GM23248 (cell line): Measurements from ENCODE around the gene KLF6. TPM values are rescaled to one million over a fixed set of nuclear protein-coding genes. Genes with fewer than 3 reads are reported as not detected.

Experiments used
- DNase-seq: peaks from one replicate; pipeline ENCODE4 v3.0.0-alpha.2; 2015
- H2AFZ ChIP-seq: fragments of 200-600 bp; sonication (generic); 2 replicates; pipeline ENCODE4 v1.6.1; 2016; ENCODE audit warnings: antibody characterized with exemption
- H3F3A ChIP-seq: fragments of 200-600 bp; sonication (generic); 2 replicates; pipeline ENCODE4 v1.6.1; 2016; ENCODE audit warnings: mild to moderate bottlenecking, antibody characterized with exemption, mixed run types; ENCODE audit not compliant: insufficient read depth
- H3K27ac ChIP-seq: fragments of 200-600 bp; sonication (generic); 2 replicates; pipeline ENCODE4 v1.5.1; 2016; ENCODE audit warnings: mild to moderate bottlenecking
- H3K27me3 ChIP-seq: fragments of 200-600 bp; sonication (generic); replicated peaks from 2 replicates; pipeline ENCODE4 v1.6.1; 2016; ENCODE audit warnings: mild to moderate bottlenecking; ENCODE audit not compliant: insufficient read depth
- H3K36me3 ChIP-seq: fragments of 200-600 bp; sonication (generic); 2 replicates; pipeline ENCODE4 v1.6.1; 2016; ENCODE audit warnings: low read depth, mild to moderate bottlenecking
- H3K4me1 ChIP-seq: fragments of 200-600 bp; sonication (generic); 2 replicates; pipeline ENCODE4 v1.6.1; 2016; ENCODE audit warnings: mild to moderate bottlenecking; ENCODE audit not compliant: insufficient read depth
- H3K4me2 ChIP-seq: fragments of 200-600 bp; sonication (generic); one replicate; pipeline ENCODE4 v1.6.1; 2016; ENCODE audit warnings: mild to moderate bottlenecking; ENCODE audit not compliant: unreplicated experiment
- H3K4me3 ChIP-seq: fragments of 200-600 bp; sonication (generic); 2 replicates; pipeline ENCODE4 v1.5.1; 2016; ENCODE audit warnings: mild to moderate bottlenecking
- H3K79me2 ChIP-seq: fragments of 200-600 bp; sonication (generic); 2 replicates; pipeline ENCODE4 v1.6.1; 2016; ENCODE audit warnings: mild to moderate bottlenecking; ENCODE audit not compliant: insufficient read depth
- H3K9ac ChIP-seq: fragments of 200-600 bp; sonication (generic); 2 replicates; pipeline ENCODE4 v1.6.1; 2016; ENCODE audit warnings: mild to moderate bottlenecking
- H3K9me2 ChIP-seq: fragments of 200-600 bp; sonication (generic); 2 replicates; pipeline ENCODE4 v1.6.1; 2016; ENCODE audit warnings: mixed run types, mild to moderate bottlenecking, moderate library complexity; ENCODE audit not compliant: insufficient read depth
- H3K9me3 ChIP-seq: fragments of 200-600 bp; sonication (generic); one replicate; pipeline ENCODE4 v1.6.1; 2017; ENCODE audit warnings: low read depth
- H4K20me1 ChIP-seq: fragments of 200-600 bp; sonication (generic); 2 replicates; pipeline ENCODE4 v1.6.0; 2016; ENCODE audit not compliant: insufficient read depth
- EZH2 ChIP-seq: fragments of 200-600 bp; sonication (generic); IDR thresholded peaks from 2 replicates; pipeline ENCODE4 v1.6.1; 2018; ENCODE audit warnings: antibody characterized with exemption, mild to moderate bottlenecking; ENCODE audit not compliant: insufficient read depth, poor library complexity, severe bottlenecking
- EZH2phosphoT487 ChIP-seq: fragments of 200-600 bp; sonication (generic); IDR thresholded peaks from 2 replicates; pipeline ENCODE4 v1.6.1; 2018; ENCODE audit warnings: antibody characterized with exemption, moderate library complexity, mild to moderate bottlenecking, low read depth; ENCODE audit not compliant: insufficient read depth
- WGBS, 2 experiments: methylation state at CpG; one replicate each; pipeline ENCODE4 v1.1.6; 2015 to 2017; ENCODE audit warnings: low lambda C conversion rate in 2 of 2, low coverage in 1 of 2; ENCODE audit errors: missing lambda C conversion rate in 2 of 2; 5-methylcytosine and 5-hydroxymethylcytosine counted together
- in situ Hi-C: fragments of 300-500 bp; cut with MboI; formaldehyde crosslinking; loops from 2 replicates; pipeline ENCODE4 v1.15.0; 2020
- polyA plus RNA-seq: library from polyadenylated mRNA; unstranded; fragments of >200 nt; fragmentation: Nextera tagmentation; extraction: Ambion mirVana; gene quantifications from 2 replicates; pipeline ENCODE4 v1.2.1, GENCODE V29; 2016
- total RNA-seq: library from RNA; depleted of rRNA; stranded (reverse); fragments of >200 nt; shearing (Covaris generic); gene quantifications from 2 replicates; pipeline ENCODE4 v1.2.3, GENCODE V29; 2014

The KLF6 gene
- total and polyA plus RNA-seq, 2 experiments from 2014 or later = 49.8 to 279 TPM

- Histone ChIP-seq H2AFZ (no peak overlapping the region), H3K4me2 (peak overlapping the region; percentile 57), H3K4me1 (peaks cover 51% of the 10 kb centered on the region), H3K36me3 (peaks cover 39% of the 10 kb centered on the region), H3K9me3 (no peaks in the 10 kb centered on the region), H3F3A (peaks cover 73% of the 10 kb centered on the region), H3K4me3 (no peak overlapping the region), H3K79me2 (peaks cover 24% of the 10 kb centered on the region), H3K27me3 (no peaks in the 10 kb centered on the region), H3K27ac (peak overlapping the region; percentile 100), H3K9me2 (no peaks in the 10 kb centered on the region), H3K9ac (peak overlapping the region; percentile 100), H4K20me1 (no peaks in the 10 kb centered on the region)
- TF ChIP-seq EZH2phosphoT487 (no peak), EZH2 (no peak)
- in situ Hi-C loops = loop anchor here (10.0 to 25.0 kb wide), 3 partner anchors 238 to 987 kb away; no protein-coding TSS in a partner anchor
- peak; percentile 96 for DNase-seq
- WGBS, 2 experiments = 33% methylated on average over 21 of the region's 21 CpGs
These were observed 10.0 kb downstream of the KLF6 start for GRCh38 chr10:3774814-3775695.

- no peak overlapping the region for H3K4me2 ChIP-seq
These were observed 10.8 kb downstream of the KLF6 start for GRCh38 chr10:3774018-3774813.

GRCh38 chr10:3773460-3774017 lies 11.5 kb downstream of the KLF6 start:
- Histone ChIP-seq H3K36me3 (peaks cover 24% of the 10 kb centered on the region), H3K9ac (peak overlapping the region; percentile 4; the same call in 1 of the 2 replicates), H3K27ac (peak overlapping the region; percentile 100), H2AFZ (no peak overlapping the region), H4K20me1 (no peaks in the 10 kb centered on the region), H3K4me1 (peaks cover 37% of the 10 kb centered on the region), H3K9me2 (no peaks in the 10 kb centered on the region), H3F3A (peaks cover 57% of the 10 kb centered on the region), H3K4me2 (no peak overlapping the region), H3K4me3 (no peak overlapping the region), H3K9me3 (no peaks in the 10 kb centered on the region), H3K79me2 (peaks cover 8% of the 10 kb centered on the region), H3K27me3 (no peaks in the 10 kb centered on the region)
- WGBS, 2 experiments = 24 to 32% methylated on average over 10 of the region's 10 CpGs
- in situ Hi-C loops = loop anchor here (10.0 to 25.0 kb wide), 2 partner anchors 236 to 529 kb away; no protein-coding TSS in a partner anchor
- no peak for TF ChIP-seq EZH2phosphoT487
- TF ChIP-seq EZH2 = no peak
- DNase-seq = peak; percentile 64

More at GRCh38 chr10:3774018-3774813, 10.8 kb downstream of the KLF6 start:
- Histone ChIP-seq H3K4me1 (peaks cover 44% of the 10 kb centered on the region), H3K4me3 (no peak overlapping the region), H3F3A (peaks cover 64% of the 10 kb centered on the region), H3K79me2 (peaks cover 15% of the 10 kb centered on the region), H4K20me1 (no peaks in the 10 kb centered on the region), H3K36me3 (peaks cover 30% of the 10 kb centered on the region), H2AFZ (no peak overlapping the region), H3K27ac (peak overlapping the region; percentile 100), H3K9me3 (no peaks in the 10 kb centered on the region), H3K9ac (peak overlapping the region; percentile 4; the same call in 1 of the 2 replicates), H3K27me3 (no peaks in the 10 kb centered on the region), H3K9me2 (no peaks in the 10 kb centered on the region)
- TF ChIP-seq EZH2 (no peak), EZH2phosphoT487 (no peak)
- DNase-seq = peak; percentile 67
- in situ Hi-C loops = loop anchor here (10.0 to 25.0 kb wide), 2 partner anchors 237 to 529 kb away; no protein-coding TSS in a partner anchor
- 71 to 77% methylated on average over 17 of the region's 17 CpGs for WGBS, 2 experiments
